Keratinocyte (primary cell): ENCODE data around the gene TMCC1. TPM values are rescaled to one million over a fixed set of nuclear protein-coding genes. Genes with fewer than 3 reads are reported as not detected.

Experiments
- DNase-seq: peaks from one replicate; pipeline ENCODE4 v3.0.0-alpha.2; 2011; ENCODE audit warnings: low read depth, missing footprints, low spot score
- FAIRE-seq: peaks from 2 replicates; lab custom pipeline; 2011; peaks lifted over from hg19 to GRCh38; lab: Jason Lieb, UNC
- H2AFZ ChIP-seq: 2 replicates; pipeline ENCODE4 v1.6.0; 2012; ENCODE audit warnings: low read length, control low read depth, inconsistent platforms; ENCODE audit not compliant: control insufficient read depth
- H3K27ac ChIP-seq: 2 replicates; pipeline ENCODE4 v1.5.1; 2011; ENCODE audit warnings: low read length; ENCODE audit not compliant: control insufficient read depth, insufficient read depth
- H3K27me3 ChIP-seq: 3 replicates; pipeline ENCODE4 v1.6.0; 2011; ENCODE audit warnings: low read length; ENCODE audit not compliant: control insufficient read depth, insufficient read depth; ENCODE audit errors: extremely low read depth
- H3K36me3 ChIP-seq, 2 experiments: 2 replicates in 1 of 2; 3 replicates in 1 of 2; pipeline ENCODE4 v1.5.1; 2011; ENCODE audit warnings: low read length in 2 of 2, mild to moderate bottlenecking in 1 of 2; ENCODE audit not compliant: control insufficient read depth in 2 of 2, insufficient read depth in 2 of 2; ENCODE audit errors: extremely low read depth in 1 of 2
- H3K4me1 ChIP-seq: 3 replicates; pipeline ENCODE4 v1.5.1; 2011; ENCODE audit warnings: low read length; ENCODE audit not compliant: control insufficient read depth, insufficient read depth; ENCODE audit errors: extremely low read depth
- H3K4me2 ChIP-seq: 3 replicates; pipeline ENCODE4 v1.6.0; 2011; ENCODE audit warnings: low read depth, low read length; ENCODE audit not compliant: control insufficient read depth, insufficient read depth; ENCODE audit errors: extremely low read depth
- H3K4me3 ChIP-seq, 3 experiments: fragments of 200-600 bp in 1 of 3; sonication (generic) in 1 of 3; 2 replicates in 2 of 3; 3 replicates in 1 of 3; pipeline ENCODE4 v1.5.1; 2011 to 2016; ENCODE audit warnings: low read length in 3 of 3, mild to moderate bottlenecking in 3 of 3, control low read depth in 2 of 3, inconsistent platforms in 1 of 3, low read depth in 1 of 3, mixed read lengths in 1 of 3, mixed run types in 1 of 3, moderate library complexity in 1 of 3; ENCODE audit not compliant: control insufficient read depth in 2 of 3, insufficient read depth in 2 of 3; ENCODE audit errors: extremely low read depth in 1 of 3
- H3K79me2 ChIP-seq: 2 replicates; pipeline ENCODE4 v1.6.0; 2012; ENCODE audit warnings: low read length; ENCODE audit not compliant: control insufficient read depth, insufficient read depth
- H3K9ac ChIP-seq: 3 replicates; pipeline ENCODE4 v1.6.0; 2011; ENCODE audit warnings: low read length; ENCODE audit not compliant: control insufficient read depth, insufficient read depth; ENCODE audit errors: extremely low read depth
- H3K9me1 ChIP-seq: 3 replicates; pipeline ENCODE4 v1.6.0; 2011; ENCODE audit warnings: low read length; ENCODE audit not compliant: control insufficient read depth, insufficient read depth; ENCODE audit errors: extremely low read depth
- H3K9me3 ChIP-seq: 2 replicates; pipeline ENCODE4 v1.5.1; 2012; ENCODE audit warnings: low read depth, low read length; ENCODE audit not compliant: control insufficient read depth
- H4K20me1 ChIP-seq: 3 replicates; pipeline ENCODE4 v1.6.0; 2011; ENCODE audit warnings: low read length; ENCODE audit not compliant: control insufficient read depth, insufficient read depth; ENCODE audit errors: extremely low read depth
- EZH2 ChIP-seq: IDR thresholded peaks from one replicate; pipeline ENCODE4 v1.6.1; 2012; ENCODE audit warnings: inconsistent platforms, mild to moderate bottlenecking, low read length, moderate library complexity
- dilution Hi-C: fragments of 300-500 bp; cut with MboI; formaldehyde crosslinking; loops from one replicate; pipeline ENCODE4 v1.7.0; 2020; ENCODE audit warnings: low sequenced_read_pairs; ENCODE audit not compliant: extremely low pct_ligation_motif_present
- polyA plus RNA-seq, 5 experiments: library from polyadenylated mRNA; depleted of rRNA in 3 of 5; stranded (reverse) in 3 of 5; stranded (forward) in 1 of 5; unstranded in 1 of 5; fragments of >200 nt; gene quantifications; 1 replicate in 1 of 5; 2 replicates in 3 of 5; 3 replicates in 1 of 5; pipeline versions ENCODE4 v1.2.1 to v1.2.3, GENCODE V29; 2011 to 2012; ENCODE audit warnings: missing spikeins in 2 of 5, low read depth in 1 of 5, low replicate concordance in 1 of 5
- TF ChIP-seq, protein P1 (sequence below), 3 experiments: IDR thresholded peaks in 1 of 3; conservative IDR thresholded peaks in 1 of 3; optimal IDR thresholded peaks in 1 of 3; 2 replicates in 2 of 3; 3 replicates in 1 of 3; pipeline versions ENCODE3 to v1.5.1; 2011; ENCODE audit warnings: low read length in 3 of 3, mild to moderate bottlenecking in 3 of 3, moderate library complexity in 2 of 3, control low read depth in 1 of 3, inconsistent platforms in 1 of 3; ENCODE audit not compliant: insufficient read depth in 2 of 3; ENCODE audit errors: extremely low read depth in 1 of 3

The TMCC1 gene
- polyA plus RNA-seq, 1 donor (not counting 4 experiments of a cell fraction or from before 2014, with no cell fraction given): 27.7 TPM

DNA sequence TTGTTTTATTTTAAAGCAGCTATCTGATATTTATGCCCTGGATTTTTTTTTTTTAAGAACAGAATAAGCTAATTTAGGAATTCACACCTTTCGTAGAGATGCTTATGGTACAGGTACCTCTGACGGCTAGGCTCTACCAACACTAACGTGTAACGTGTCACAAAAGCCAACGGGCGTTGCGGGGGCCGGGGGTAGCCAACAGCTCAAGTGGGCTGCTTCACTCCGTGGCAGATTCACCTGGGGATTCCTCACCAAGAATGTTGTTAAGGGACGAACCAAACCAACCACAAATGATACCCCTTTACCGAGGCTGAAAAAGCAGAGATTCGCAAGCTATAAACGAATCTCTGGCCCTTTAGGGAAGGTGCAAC, 1.0 kb downstream of the TMCC1 start:
- FAIRE-seq: no peak
- no peak for DNase-seq
- Histone ChIP-seq H3K27ac (peak overlapping the region; percentile 91), H3K4me3 (peak overlapping the region; percentile 85 to 92 (median 87)), H3K4me2 (peak overlapping the region; percentile 94), H3K9me1 (peaks cover 2% of the 10 kb centered on the region), H3K9me3 (no peaks in the 10 kb centered on the region), H3K27me3 (no peaks in the 10 kb centered on the region), H3K9ac (peak overlapping the region; percentile 97), H2AFZ (peak overlapping the region; percentile 87), H3K79me2 (peaks cover 36% of the 10 kb centered on the region), H3K36me3 (no peaks in the 10 kb centered on the region), H3K4me1 (peaks cover 21% of the 10 kb centered on the region), H4K20me1 (no peaks in the 10 kb centered on the region)
- TF ChIP-seq EZH2: no peak
- dilution Hi-C loops: no loop called here

DNA sequence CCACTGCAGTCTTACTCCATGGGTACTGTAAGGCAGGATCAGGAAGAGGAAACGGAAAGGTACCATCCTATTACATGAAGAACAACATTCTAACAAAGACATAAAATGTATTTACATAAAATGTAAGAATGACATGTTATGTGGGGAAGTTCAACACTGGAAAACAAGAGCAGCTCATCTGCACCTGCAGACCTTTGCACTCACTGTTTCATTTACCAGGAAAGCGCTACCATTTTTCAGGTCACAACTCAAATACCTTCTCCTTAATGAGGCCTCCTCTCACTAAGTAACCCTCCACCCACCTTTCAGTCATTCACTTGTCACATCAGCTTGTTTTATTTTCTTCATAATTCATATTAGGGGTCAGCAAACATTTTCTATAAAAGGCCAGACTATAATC, 2.6 kb downstream of the TMCC1 start:
- peaks cover 2% of the 10 kb centered on the region for H3K9me1 ChIP-seq
- H2AFZ ChIP-seq: no peak overlapping the region
- dilution Hi-C loops: no loop called here
- H3K36me3 ChIP-seq: no peaks in the 10 kb centered on the region
- no peak overlapping the region for H3K27ac ChIP-seq
- H3K27me3 ChIP-seq: no peaks in the 10 kb centered on the region
- peaks cover 16% of the 10 kb centered on the region for H3K4me1 ChIP-seq
- no peaks in the 10 kb centered on the region for H4K20me1 ChIP-seq
- no peak overlapping the region for H3K9ac ChIP-seq
- H3K9me3 ChIP-seq: no peaks in the 10 kb centered on the region
- no peak for TF ChIP-seq EZH2
- TF ChIP-seq, protein P1, sequence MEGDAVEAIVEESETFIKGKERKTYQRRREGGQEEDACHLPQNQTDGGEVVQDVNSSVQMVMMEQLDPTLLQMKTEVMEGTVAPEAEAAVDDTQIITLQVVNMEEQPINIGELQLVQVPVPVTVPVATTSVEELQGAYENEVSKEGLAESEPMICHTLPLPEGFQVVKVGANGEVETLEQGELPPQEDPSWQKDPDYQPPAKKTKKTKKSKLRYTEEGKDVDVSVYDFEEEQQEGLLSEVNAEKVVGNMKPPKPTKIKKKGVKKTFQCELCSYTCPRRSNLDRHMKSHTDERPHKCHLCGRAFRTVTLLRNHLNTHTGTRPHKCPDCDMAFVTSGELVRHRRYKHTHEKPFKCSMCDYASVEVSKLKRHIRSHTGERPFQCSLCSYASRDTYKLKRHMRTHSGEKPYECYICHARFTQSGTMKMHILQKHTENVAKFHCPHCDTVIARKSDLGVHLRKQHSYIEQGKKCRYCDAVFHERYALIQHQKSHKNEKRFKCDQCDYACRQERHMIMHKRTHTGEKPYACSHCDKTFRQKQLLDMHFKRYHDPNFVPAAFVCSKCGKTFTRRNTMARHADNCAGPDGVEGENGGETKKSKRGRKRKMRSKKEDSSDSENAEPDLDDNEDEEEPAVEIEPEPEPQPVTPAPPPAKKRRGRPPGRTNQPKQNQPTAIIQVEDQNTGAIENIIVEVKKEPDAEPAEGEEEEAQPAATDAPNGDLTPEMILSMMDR (optimal IDR thresholded peaks at IDR 0.05 in 1 of 3, IDR thresholded peaks at IDR 0.05 in 1 of 3, conservative IDR thresholded peaks at IDR 0.05 in 1 of 3; ENCODE audit: extremely low read depth in 1 of 3, insufficient read depth in 2 of 3, low read length in 3 of 3): no peak
- H3K79me2 ChIP-seq: peaks cover 41% of the 10 kb centered on the region
- no peak overlapping the region for H3K4me2 ChIP-seq
- FAIRE-seq (no peak), DNase-seq (no peak)
- no peak overlapping the region for H3K4me3 ChIP-seq

DNA sequence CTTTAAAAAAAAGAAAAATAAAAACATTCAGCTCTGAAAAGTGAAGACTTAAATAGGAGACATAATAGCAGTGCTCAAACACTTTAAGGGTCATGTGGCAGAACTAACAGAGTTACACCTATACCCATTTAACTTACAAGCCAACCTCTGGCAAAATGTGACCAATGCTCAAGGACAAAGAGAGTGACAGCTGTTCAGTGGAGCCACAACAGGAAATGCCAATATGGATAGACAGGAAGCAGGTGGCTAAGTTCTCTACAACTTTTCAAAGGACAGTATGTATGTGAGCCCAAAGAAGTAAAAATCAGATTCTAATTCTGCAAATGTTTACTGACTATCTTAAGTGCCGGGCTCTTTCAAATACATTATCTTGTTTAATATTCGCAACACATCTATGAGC, 3.4 kb downstream of the TMCC1 start:
- peaks cover 41% of the 10 kb centered on the region for H3K79me2 ChIP-seq
- no peak overlapping the region for H3K4me2 ChIP-seq

More for the DNA sequence above, 3.4 kb downstream of the TMCC1 start:
- no peak overlapping the region for H2AFZ ChIP-seq
- no peak overlapping the region for H3K27ac ChIP-seq
- no peak overlapping the region for H3K4me3 ChIP-seq
- peaks cover 16% of the 10 kb centered on the region for H3K4me1 ChIP-seq
- no peak for DNase-seq
- dilution Hi-C loops: no loop called here
- no peak overlapping the region for H3K9ac ChIP-seq
- H4K20me1 ChIP-seq: no peaks in the 10 kb centered on the region
- FAIRE-seq: no peak
- H3K9me1 ChIP-seq: peaks cover 2% of the 10 kb centered on the region
- H3K36me3 ChIP-seq: no peaks in the 10 kb centered on the region
- H3K27me3 ChIP-seq: no peaks in the 10 kb centered on the region
- H3K9me3 ChIP-seq: no peaks in the 10 kb centered on the region
- no peak for TF ChIP-seq EZH2
- TF ChIP-seq, protein P1 (optimal IDR thresholded peaks at IDR 0.05 in 1 of 3, IDR thresholded peaks at IDR 0.05 in 1 of 3, conservative IDR thresholded peaks at IDR 0.05 in 1 of 3; ENCODE audit: extremely low read depth in 1 of 3, insufficient read depth in 2 of 3, low read length in 3 of 3): no peak
